RPMI7951 (cell line): ENCODE results near the gene ACOT8. TPM values are rescaled to one million over a fixed set of nuclear protein-coding genes. Genes with fewer than 3 reads are reported as not detected.
"Not testable (repeated sequence)": the region's sequence is repeated elsewhere in the genome, so short reads cannot be mapped to it uniquely, and the experiment has no call there.

Experiments
- DNase-seq: peaks from one replicate; pipeline ENCODE4 v3.0.0-alpha.2; 2012; ENCODE audit warnings: low read depth
- total RNA-seq: library from RNA; depleted of rRNA; stranded (reverse); fragments of >200 nt; shearing (Covaris generic); gene quantifications from 2 replicates; pipeline ENCODE4 v1.2.3, GENCODE V29; 2014; rRNA removed

The ACOT8 gene
- total RNA-seq, result 102 and 119 TPM in 2 replicates

- peak; percentile 100 for DNase-seq
Measured at GRCh38 chr20:45857114-45857881, at the start of gene ACOT8, which contains the start of gene ZSWIM3. Gene ACOT8, minus strand, starts transcription at chr20:45857392. Its CDS starts 77 bp downstream, at chr20:45857315. Gene ZSWIM3, plus strand, starts transcription at chr20:45857614. Its CDS starts 212 bp downstream, at chr20:45857826.

DNA sequence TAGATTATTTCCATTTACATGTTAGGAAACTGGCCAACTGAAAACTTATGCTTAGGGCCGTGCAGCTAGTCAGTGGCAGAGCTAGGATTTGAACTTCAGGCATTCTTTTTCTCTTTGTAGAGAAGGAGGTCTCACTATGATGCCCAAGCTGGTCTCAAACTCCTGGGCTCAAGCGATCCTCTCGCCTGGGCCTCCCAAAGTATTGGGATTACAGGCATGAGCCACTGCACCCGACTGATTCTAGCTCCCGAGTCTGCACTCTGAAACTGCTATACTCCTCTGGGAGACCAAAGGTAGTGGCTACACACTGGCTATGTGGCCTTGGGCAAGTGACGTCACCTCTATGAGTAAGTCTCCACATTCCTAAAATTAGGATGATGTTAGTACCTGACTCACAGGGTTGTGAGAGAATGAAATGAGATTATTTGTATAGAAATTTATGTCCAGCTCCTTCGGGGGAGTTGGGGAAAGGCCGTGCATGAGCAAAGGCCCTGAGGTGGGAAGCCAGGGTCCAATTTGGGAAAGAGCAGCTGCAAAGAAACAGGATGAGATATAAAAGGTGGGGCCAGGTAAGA, 48.4 kb upstream of the ACOT8 start:
- DNase-seq, result peak; percentile 94

- DNase-seq, result no peak
Measured at GRCh38 chr20:45904583-45905504, 47.7 kb upstream of the ACOT8 start.

- DNase-seq, result no peak
Measured at GRCh38 chr20:45902199-45902701, 45.1 kb upstream of the ACOT8 start.

- DNase-seq, result not testable (repeated sequence)
Measured at GRCh38 chr20:45901332-45901731, 44.1 kb upstream of the ACOT8 start.

DNA sequence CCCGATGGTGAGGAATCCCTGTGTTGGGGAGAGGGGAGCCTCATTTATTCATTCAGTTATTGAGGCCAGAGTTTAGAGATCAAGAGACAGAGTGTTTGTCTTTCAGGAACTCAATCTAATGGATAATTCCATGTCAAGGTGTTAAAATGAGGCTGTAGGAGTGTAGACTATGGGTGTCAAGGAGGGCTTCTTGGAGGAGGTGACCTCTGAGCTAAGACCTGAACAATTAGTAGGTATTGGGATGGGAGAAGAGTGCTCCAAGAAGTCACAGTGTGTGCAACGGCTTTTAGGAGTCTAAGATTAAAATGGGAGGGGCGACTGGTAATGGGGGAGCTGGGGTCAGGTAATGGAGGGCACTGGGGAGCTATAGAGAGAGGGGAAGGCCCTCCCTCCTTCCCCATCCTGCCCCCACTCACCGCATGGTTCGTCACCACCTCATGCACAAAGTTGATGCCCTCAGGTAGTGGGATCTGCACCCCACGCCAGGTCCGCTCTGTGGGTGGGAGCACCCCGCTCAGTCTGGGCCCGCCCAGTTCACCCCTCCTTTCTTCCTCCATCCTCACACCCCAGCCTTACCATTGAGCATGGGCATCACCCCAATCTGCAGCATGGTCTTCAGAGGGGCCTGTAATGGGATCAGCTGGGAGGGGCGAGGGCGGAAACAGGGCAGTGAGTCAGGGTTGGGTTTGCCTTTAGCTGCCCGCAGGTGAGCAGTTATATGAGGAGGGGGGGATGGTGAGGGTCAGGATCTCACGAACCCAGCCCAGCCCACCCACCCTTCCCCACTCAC, 42.0 kb upstream of the ACOT8 start:
- no peak for DNase-seq

DNA sequence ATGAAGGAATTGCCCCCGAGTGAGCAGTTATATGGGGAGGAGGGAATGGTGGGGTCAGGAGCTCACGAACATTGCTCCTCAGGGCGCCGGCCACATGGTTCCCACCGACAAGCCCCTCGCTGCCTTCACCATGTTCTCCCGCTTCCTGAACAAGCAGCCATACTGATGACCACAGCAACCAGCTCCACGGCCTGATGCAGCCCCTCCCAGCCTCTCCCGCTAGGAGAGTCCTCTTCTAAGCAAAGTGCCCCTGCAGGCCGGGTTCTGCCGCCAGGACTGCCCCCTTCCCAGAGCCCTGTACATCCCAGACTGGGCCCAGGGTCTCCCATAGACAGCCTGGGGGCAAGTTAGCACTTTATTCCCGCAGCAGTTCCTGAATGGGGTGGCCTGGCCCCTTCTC, 41.1 kb upstream of the ACOT8 start:
- no peak for DNase-seq

DNA sequence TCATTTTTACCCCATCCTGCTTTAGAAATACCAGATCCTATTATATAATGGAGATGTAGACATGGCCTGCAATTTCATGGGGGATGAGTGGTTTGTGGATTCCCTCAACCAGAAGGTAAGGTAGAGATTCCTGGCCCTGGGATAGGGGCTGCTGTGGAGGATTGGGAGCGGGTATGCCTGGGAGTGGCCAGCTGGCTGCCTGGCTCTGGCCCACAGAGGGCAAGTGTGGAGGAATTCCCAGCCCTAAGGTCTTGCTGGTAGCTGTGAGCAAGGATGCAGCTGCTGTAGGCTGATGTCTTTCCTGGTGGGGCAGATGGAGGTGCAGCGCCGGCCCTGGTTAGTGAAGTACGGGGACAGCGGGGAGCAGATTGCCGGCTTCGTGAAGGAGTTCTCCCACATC, 40.5 kb upstream of the ACOT8 start:
- DNase-seq, result no peak

DNA sequence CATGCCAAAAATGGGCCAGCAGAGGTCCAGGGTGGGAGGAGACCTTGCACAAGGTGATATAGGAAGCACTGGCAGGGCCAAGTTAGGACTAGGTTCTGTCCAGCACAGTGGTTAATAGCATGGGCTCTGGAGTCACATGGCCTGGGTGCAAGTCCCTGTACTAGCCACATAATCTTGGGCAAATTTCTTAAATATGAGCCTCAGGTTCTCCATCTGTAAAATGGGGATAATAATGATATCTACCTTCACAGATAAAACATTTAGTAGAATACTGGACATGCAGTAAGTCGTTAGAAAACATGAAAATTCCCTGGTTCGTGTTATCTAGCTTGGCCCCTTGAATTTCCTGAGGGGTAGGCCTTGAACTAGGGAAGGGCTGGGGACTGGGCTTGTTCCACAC, 40.1 kb upstream of the ACOT8 start:
- DNase-seq, result no peak

- DNase-seq, result no peak
Measured at GRCh38 chr20:45896641-45897161, 39.5 kb upstream of the ACOT8 start.

DNA sequence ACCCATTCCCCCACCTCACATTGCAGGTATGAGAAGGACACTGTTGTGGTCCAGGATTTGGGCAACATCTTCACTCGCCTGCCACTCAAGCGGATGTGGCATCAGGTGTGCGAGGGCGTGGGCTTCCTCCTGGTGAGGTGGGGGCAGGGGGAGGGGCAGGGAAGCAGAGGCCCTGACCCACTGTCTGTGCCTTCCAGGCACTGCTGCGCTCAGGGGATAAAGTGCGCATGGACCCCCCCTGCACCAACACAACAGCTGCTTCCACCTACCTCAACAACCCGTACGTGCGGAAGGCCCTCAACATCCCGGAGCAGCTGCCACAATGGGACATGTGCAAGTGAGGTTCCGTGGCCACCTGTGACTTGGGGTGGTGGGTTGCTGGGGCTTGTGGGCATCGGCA, 37.6 kb upstream of the ACOT8 start:
- DNase-seq, result no peak

DNA sequence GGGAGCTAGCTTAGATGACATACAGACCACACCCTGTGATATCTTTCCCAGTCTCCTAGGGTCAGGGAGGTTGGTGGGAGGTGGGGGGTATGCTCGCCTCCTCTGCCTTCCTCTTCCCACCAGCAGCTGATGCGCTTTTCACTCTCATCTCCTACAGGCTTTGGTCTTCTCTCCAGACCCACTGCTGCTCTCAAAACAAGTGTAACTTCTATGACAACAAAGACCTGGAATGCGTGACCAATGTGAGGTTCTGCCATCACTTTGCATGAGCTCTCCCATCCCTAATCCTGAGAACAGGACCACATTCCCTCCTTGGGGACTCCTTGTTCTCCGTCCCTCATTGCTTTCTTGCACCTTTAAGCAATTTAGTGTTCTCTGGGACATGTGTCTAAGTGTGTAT, 36.6 kb upstream of the ACOT8 start:
- DNase-seq, result peak; percentile 36

- no peak for DNase-seq
Measured at GRCh38 chr20:45892828-45893500, 35.8 kb upstream of the ACOT8 start.

DNA sequence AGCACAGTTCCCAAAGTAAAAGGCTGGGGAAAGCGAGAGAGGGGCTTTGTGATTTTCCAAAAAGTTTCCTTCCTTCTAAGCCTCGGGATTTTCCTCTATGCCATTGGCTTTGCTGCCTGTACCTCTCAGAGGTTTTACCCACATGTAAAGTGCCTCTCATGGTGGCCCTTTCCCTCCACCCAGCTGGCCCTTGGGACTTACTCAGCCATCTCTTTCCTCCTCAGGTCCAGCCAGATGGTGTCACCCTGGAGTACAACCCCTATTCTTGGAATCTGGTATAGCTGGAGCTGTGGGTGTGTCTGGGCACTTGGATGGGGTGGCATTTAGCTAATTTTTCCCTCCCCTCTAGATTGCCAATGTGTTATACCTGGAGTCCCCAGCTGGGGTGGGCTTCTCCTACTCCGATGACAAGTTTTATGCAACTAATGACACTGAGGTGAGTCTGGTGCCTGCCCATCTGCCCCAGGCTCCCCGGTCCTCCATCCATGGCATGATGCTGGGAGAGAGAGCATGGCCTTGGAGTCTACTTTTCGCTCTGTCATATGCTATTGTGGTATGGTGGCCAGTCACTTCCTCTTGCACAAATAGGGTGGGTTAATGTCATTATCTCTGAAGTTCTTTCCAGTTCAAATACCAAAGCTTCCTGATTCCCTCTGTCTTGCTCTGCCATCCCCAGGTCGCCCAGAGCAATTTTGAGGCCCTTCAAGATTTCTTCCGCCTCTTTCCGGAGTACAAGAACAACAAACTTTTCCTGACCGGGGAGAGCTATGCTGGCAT, 35.0 kb upstream of the ACOT8 start:
- peak; percentile 49 for DNase-seq

DNA sequence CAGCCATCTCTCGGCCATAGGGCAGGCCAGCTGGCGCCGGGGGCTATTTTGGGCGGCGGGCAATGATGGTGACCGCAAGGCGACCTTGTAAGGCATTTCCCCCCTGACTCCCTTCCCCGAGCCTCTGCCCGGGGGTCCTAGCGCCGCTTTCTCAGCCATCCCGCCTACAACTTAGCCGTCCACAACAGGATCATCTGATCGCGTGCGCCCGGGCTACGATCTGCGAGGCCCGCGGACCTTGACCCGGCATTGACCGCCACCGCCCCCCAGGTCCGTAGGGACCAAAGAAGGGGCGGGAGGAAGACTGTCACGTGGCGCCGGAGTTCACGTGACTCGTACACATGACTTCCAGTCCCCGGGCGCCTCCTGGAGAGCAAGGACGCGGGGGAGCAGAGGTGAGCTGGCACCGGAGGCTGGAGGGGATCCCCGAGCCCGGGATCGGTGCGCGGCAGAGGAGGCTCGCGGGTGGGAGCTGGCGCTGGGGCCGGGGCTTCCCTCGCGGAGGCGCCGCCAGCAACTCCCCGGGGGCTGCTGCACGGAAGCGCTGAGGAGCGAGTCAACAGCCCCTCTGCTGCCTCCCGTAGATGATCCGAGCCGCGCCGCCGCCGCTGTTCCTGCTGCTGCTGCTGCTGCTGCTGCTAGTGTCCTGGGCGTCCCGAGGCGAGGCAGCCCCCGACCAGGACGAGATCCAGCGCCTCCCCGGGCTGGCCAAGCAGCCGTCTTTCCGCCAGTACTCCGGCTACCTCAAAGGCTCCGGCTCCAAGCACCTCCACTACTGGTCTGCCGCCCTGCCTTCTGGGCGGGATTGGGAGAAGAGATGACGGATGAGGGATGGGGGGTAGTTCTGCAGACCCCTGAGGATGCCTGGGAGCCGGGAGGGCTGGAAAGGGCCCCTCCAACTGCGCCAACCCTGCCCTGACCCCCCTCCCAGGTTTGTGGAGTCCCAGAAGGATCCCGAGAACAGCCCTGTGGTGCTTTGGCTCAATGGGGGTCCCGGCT, 34.1 kb upstream of the ACOT8 start, which contains the start of the genes CTSA and NEURL2:
TSS of gene CTSA (plus strand) at position 351 of the 999 bp plus-strand sequence. CDS start at position 585, 234 bp downstream.
TSS of gene NEURL2 (minus strand) at position 224 of the 999 bp plus-strand sequence. CDS start at position 7, 217 bp downstream.
- peak; percentile 98 for DNase-seq

- DNase-seq, result peak; percentile 79
Measured at GRCh38 chr20:45890077-45890984, 33.1 kb upstream of the ACOT8 start.

- no peak for DNase-seq
Measured at GRCh38 chr20:45888681-45889080, 31.5 kb upstream of the ACOT8 start.
